ENCODE data around the gene CDC34. TPM values are rescaled to one million over a fixed set of nuclear protein-coding genes. Genes with fewer than 3 reads are reported as not detected.

CDC34 gene
- total RNA-seq, 1 experiment from 2014 or later = 129 TPM

DNA sequence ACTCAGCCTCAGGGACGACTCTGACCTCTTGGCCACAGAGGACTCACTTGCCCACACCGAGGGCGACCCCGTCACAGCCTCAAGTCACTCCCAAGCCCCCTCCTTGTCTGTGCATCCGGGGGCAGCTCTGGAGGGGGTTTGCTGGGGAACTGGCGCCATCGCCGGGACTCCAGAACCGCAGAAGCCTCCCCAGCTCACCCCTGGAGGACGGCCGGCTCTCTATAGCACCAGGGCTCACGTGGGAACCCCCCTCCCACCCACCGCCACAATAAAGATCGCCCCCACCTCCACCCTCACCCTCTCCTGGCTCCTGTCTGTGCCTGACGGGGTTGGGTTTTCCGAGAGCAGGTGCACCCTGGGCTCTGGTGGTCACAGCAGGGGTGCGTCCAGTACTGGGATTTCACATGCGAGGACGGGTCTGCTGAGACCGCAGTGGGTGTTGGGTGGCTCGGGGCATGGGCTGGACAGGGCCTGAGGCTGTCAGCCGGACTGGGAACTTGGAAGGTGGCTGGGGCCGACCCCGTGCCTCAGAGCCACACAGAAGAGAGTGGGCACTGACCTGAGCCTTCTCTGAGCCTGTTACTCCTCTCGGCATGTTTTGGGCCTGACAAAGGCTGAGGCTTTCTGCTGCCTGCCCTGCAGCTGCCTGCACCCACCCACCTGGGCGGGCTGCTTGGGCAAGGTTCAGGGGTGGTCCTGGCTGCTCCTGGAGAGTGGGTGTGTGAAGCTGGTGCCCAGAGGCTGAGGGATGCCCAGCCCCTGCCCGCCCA, 51.8 kb downstream of the CDC34 start:
- H3K27me3 Mint-ChIP-seq (ENCODE audit: low read depth) = peaks cover 5% of the 10 kb centered on the region
- POLR2A ChIA-PET = interaction anchor here (0.6 to 0.9 kb wide), 4 partner anchors 8 to 136 kb away, joined by 3 read pairs; partner anchors contain the start of genes BSG and RNF126
- no peaks in the 10 kb centered on the region for H3K9me3 Mint-ChIP-seq
- DNase-seq (ENCODE audit: low spot score) (no peak), ATAC-seq (no peak)
- CTCF ChIA-PET = interaction anchor here (0.8 to 5.3 kb wide), 12 partner anchors 8 to 199 kb away, joined by 3 to 32 read pairs (median 5); partner anchors contain the start of genes CDC34 and RNF126
- H3K27ac Mint-ChIP-seq = peak overlapping the region; percentile 95
- H3K4me1 Mint-ChIP-seq = peaks cover 4% of the 10 kb centered on the region; the same call in 1 of the 2 replicates
- H3K36me3 Mint-ChIP-seq = 0 out of 2 replicates have a peak, but pooled peaks cover 2% of the 10 kb centered on the region
- no peak for TF ChIP-seq TP53 (CRISPR knock-in tag; IDR thresholded peaks at IDR 0.05)
- TF ChIP-seq SOX15 (CRISPR knock-in tag; IDR thresholded peaks at IDR 0.05) = no peak
- no peak for TF ChIP-seq ZBTB43 (CRISPR knock-in tag; IDR thresholded peaks at IDR 0.05)
- TF ChIP-seq RORB (CRISPR knock-in tag; IDR thresholded peaks at IDR 0.05) = no peak
- no peak for TF ChIP-seq ZNF396 (CRISPR knock-in tag; IDR thresholded peaks at IDR 0.05; ENCODE audit: borderline replicate concordance)
- TF ChIP-seq NR2C2 (CRISPR knock-in tag; IDR thresholded peaks at IDR 0.05) = no peak
- TF ChIP-seq, protein P1, sequence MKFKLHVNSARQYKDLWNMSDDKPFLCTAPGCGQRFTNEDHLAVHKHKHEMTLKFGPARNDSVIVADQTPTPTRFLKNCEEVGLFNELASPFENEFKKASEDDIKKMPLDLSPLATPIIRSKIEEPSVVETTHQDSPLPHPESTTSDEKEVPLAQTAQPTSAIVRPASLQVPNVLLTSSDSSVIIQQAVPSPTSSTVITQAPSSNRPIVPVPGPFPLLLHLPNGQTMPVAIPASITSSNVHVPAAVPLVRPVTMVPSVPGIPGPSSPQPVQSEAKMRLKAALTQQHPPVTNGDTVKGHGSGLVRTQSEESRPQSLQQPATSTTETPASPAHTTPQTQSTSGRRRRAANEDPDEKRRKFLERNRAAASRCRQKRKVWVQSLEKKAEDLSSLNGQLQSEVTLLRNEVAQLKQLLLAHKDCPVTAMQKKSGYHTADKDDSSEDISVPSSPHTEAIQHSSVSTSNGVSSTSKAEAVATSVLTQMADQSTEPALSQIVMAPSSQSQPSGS (CRISPR knock-in tag; IDR thresholded peaks at IDR 0.05; ENCODE audit: borderline replicate concordance, low read depth) = no peak
- no peak for TF ChIP-seq AR (CRISPR knock-in tag; IDR thresholded peaks at IDR 0.05)
- TF ChIP-seq, protein P2, sequence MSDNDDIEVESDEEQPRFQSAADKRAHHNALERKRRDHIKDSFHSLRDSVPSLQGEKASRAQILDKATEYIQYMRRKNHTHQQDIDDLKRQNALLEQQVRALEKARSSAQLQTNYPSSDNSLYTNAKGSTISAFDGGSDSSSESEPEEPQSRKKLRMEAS (CRISPR knock-in tag; IDR thresholded peaks at IDR 0.05) = no peak
- no peak for TF ChIP-seq FOXP1 (CRISPR knock-in tag; IDR thresholded peaks at IDR 0.05; ENCODE audit: borderline replicate concordance)
- TF ChIP-seq JAZF1 (CRISPR knock-in tag; IDR thresholded peaks at IDR 0.05) = no peak
- TF ChIP-seq TEAD1 (CRISPR knock-in tag; IDR thresholded peaks at IDR 0.05) = no peak
- no peak for TF ChIP-seq ESRRA (CRISPR knock-in tag; IDR thresholded peaks at IDR 0.05; ENCODE audit: borderline replicate concordance)
- no peak for TF ChIP-seq CREB1 (CRISPR knock-in tag; IDR thresholded peaks at IDR 0.05)
- TF ChIP-seq, protein P3, sequence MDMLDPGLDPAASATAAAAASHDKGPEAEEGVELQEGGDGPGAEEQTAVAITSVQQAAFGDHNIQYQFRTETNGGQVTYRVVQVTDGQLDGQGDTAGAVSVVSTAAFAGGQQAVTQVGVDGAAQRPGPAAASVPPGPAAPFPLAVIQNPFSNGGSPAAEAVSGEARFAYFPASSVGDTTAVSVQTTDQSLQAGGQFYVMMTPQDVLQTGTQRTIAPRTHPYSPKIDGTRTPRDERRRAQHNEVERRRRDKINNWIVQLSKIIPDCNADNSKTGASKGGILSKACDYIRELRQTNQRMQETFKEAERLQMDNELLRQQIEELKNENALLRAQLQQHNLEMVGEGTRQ (CRISPR knock-in tag; IDR thresholded peaks at IDR 0.05) = no peak
- TF ChIP-seq, protein P4, sequence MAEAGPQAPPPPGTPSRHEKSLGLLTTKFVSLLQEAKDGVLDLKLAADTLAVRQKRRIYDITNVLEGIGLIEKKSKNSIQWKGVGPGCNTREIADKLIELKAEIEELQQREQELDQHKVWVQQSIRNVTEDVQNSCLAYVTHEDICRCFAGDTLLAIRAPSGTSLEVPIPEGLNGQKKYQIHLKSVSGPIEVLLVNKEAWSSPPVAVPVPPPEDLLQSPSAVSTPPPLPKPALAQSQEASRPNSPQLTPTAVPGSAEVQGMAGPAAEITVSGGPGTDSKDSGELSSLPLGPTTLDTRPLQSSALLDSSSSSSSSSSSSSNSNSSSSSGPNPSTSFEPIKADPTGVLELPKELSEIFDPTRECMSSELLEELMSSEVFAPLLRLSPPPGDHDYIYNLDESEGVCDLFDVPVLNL (CRISPR knock-in tag; IDR thresholded peaks at IDR 0.05; ENCODE audit: borderline replicate concordance, low read depth) = no peak
- TF ChIP-seq PREB (CRISPR knock-in tag; IDR thresholded peaks at IDR 0.05; ENCODE audit: borderline replicate concordance) = no peak
- TF ChIP-seq TEAD4 (CRISPR knock-in tag; IDR thresholded peaks at IDR 0.05) = no peak
- TF ChIP-seq, protein P5, sequence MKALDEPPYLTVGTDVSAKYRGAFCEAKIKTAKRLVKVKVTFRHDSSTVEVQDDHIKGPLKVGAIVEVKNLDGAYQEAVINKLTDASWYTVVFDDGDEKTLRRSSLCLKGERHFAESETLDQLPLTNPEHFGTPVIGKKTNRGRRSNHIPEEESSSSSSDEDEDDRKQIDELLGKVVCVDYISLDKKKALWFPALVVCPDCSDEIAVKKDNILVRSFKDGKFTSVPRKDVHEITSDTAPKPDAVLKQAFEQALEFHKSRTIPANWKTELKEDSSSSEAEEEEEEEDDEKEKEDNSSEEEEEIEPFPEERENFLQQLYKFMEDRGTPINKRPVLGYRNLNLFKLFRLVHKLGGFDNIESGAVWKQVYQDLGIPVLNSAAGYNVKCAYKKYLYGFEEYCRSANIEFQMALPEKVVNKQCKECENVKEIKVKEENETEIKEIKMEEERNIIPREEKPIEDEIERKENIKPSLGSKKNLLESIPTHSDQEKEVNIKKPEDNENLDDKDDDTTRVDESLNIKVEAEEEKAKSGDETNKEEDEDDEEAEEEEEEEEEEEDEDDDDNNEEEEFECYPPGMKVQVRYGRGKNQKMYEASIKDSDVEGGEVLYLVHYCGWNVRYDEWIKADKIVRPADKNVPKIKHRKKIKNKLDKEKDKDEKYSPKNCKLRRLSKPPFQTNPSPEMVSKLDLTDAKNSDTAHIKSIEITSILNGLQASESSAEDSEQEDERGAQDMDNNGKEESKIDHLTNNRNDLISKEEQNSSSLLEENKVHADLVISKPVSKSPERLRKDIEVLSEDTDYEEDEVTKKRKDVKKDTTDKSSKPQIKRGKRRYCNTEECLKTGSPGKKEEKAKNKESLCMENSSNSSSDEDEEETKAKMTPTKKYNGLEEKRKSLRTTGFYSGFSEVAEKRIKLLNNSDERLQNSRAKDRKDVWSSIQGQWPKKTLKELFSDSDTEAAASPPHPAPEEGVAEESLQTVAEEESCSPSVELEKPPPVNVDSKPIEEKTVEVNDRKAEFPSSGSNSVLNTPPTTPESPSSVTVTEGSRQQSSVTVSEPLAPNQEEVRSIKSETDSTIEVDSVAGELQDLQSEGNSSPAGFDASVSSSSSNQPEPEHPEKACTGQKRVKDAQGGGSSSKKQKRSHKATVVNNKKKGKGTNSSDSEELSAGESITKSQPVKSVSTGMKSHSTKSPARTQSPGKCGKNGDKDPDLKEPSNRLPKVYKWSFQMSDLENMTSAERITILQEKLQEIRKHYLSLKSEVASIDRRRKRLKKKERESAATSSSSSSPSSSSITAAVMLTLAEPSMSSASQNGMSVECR (CRISPR knock-in tag; IDR thresholded peaks at IDR 0.05; ENCODE audit: borderline replicate concordance) = no peak
- no peak overlapping the region for H3K4me3 Mint-ChIP-seq
